GM23338 (cell line): ENCODE results near the gene METRNL. TPM values are rescaled to one million over a fixed set of nuclear protein-coding genes. Genes with fewer than 3 reads are reported as not detected.

ENCODE experiments used
- ATAC-seq: fragments of 200-7000 bp; cut with Tn5 transposase; 3 replicates; pipeline ENCODE4 v1.9.1; 2020
- DNase-seq: peaks from one replicate; pipeline ENCODE4 v3.0.0-alpha.2; 2015; ENCODE audit warnings: low spot score
- H2AFZ ChIP-seq: fragments of 200-600 bp; sonication (generic); 2 replicates; pipeline ENCODE4 v1.8.0; 2016; ENCODE audit warnings: antibody characterized with exemption, mild to moderate bottlenecking, moderate library complexity
- H3F3A ChIP-seq: fragments of 200-600 bp; sonication (generic); replicated peaks from 2 replicates; pipeline ENCODE4 v1.8.0; 2017; ENCODE audit warnings: antibody characterized with exemption, mixed run types, low read depth
- H3K27ac ChIP-seq: fragments of 200-600 bp; sonication (generic); 2 replicates; pipeline ENCODE4 v1.6.1; 2016; ENCODE audit warnings: low read depth
- H3K27me3 ChIP-seq: fragments of 200-600 bp; sonication (generic); 2 replicates; pipeline ENCODE4 v1.8.0; 2016; ENCODE audit warnings: mild to moderate bottlenecking, mixed run types, moderate library complexity; ENCODE audit not compliant: insufficient read depth
- H3K36me3 ChIP-seq: fragments of 200-600 bp; sonication (generic); 2 replicates; pipeline ENCODE4 v1.8.0; 2016; ENCODE audit warnings: mild to moderate bottlenecking; ENCODE audit not compliant: insufficient read depth
- H3K4me1 ChIP-seq: fragments of 200-600 bp; sonication (generic); 2 replicates; pipeline ENCODE4 v1.8.0; 2016; ENCODE audit warnings: mild to moderate bottlenecking, moderate library complexity; ENCODE audit not compliant: insufficient read depth
- H3K4me2 ChIP-seq: fragments of 200-600 bp; sonication (generic); 2 replicates; pipeline ENCODE4 v1.7.1; 2017; ENCODE audit warnings: mixed run types
- H3K4me3 ChIP-seq: fragments of 200-600 bp; sonication (generic); 2 replicates; pipeline ENCODE4 v1.6.1; 2016; ENCODE audit warnings: mixed run types
- H3K79me2 ChIP-seq: fragments of 200-600 bp; sonication (generic); replicated peaks from 2 replicates; pipeline ENCODE4 v1.8.0; 2017; ENCODE audit warnings: mild to moderate bottlenecking; ENCODE audit not compliant: insufficient read depth
- H3K9me2 ChIP-seq: fragments of 200-600 bp; sonication (generic); 2 replicates; pipeline ENCODE4 v1.8.0; 2017; ENCODE audit not compliant: insufficient read depth
- H4K20me1 ChIP-seq: fragments of 200-600 bp; sonication (generic); replicated peaks from 2 replicates; pipeline ENCODE4 v1.8.0; 2017; ENCODE audit warnings: mild to moderate bottlenecking; ENCODE audit not compliant: insufficient read depth
- H3K27ac Mint-ChIP-seq: 2 replicates; pipeline ENCODE4 v1.8.0; 2020; ENCODE audit warnings: inconsistent platforms, mild to moderate bottlenecking, moderate library complexity, mixed read lengths
- H3K27me3 Mint-ChIP-seq: 3 replicates; pipeline ENCODE4 v1.8.0; 2022; ENCODE audit warnings: low read depth, mild to moderate bottlenecking, moderate library complexity, mixed read lengths, inconsistent platforms; ENCODE audit not compliant: insufficient read depth, poor library complexity
- H3K36me3 Mint-ChIP-seq: 3 replicates; pipeline ENCODE4 v1.8.0; 2021; ENCODE audit warnings: low read depth, mild to moderate bottlenecking, inconsistent platforms, moderate library complexity, mixed read lengths
- H3K4me1 Mint-ChIP-seq: 3 replicates; pipeline ENCODE4 v1.8.0; 2020; ENCODE audit warnings: mild to moderate bottlenecking, inconsistent platforms, mixed read lengths
- H3K4me3 Mint-ChIP-seq: 3 replicates; pipeline ENCODE4 v1.8.0; 2021; ENCODE audit warnings: moderate library complexity, mild to moderate bottlenecking, inconsistent platforms, mixed read lengths
- H3K9me3 Mint-ChIP-seq: 3 replicates; pipeline ENCODE4 v1.8.0; 2020; ENCODE audit warnings: moderate library complexity, mild to moderate bottlenecking, inconsistent platforms, mixed read lengths
- CREB1 ChIP-seq: fragments of 250-450 bp; sonication (Bioruptor Pico); IDR thresholded peaks from 2 replicates; pipeline ENCODE4 v1.5.0; 2020; ENCODE audit warnings: low read depth, mild to moderate bottlenecking, moderate library complexity
- ETS1 ChIP-seq: IDR thresholded peaks from 2 replicates; pipeline ENCODE4 v1.6.1; 2016; ENCODE audit warnings: antibody characterized with exemption
- EZH2 ChIP-seq: fragments of 200-600 bp; sonication (generic); IDR thresholded peaks from one replicate; pipeline ENCODE4 v1.8.0; 2017; ENCODE audit warnings: antibody characterized with exemption, mild to moderate bottlenecking, low read depth; ENCODE audit not compliant: unreplicated experiment
- EZH2phosphoT487 ChIP-seq: fragments of 200-600 bp; sonication (generic); IDR thresholded peaks from one replicate; pipeline ENCODE4 v1.8.1; 2018; ENCODE audit warnings: antibody characterized with exemption; ENCODE audit not compliant: unreplicated experiment
- JUNB ChIP-seq: IDR thresholded peaks from one replicate; pipeline ENCODE4 v1.6.1; 2016; ENCODE audit warnings: antibody characterized with exemption; ENCODE audit not compliant: unreplicated experiment
- NANOG ChIP-seq: IDR thresholded peaks from 2 replicates; pipeline ENCODE4 v1.6.1; 2016; ENCODE audit warnings: antibody characterized with exemption, borderline replicate concordance
- POLR2AphosphoS5 ChIP-seq: IDR thresholded peaks from 2 replicates; pipeline ENCODE4 v1.6.1; 2016; ENCODE audit warnings: antibody characterized with exemption, low read depth
- STAT1 ChIP-seq: IDR thresholded peaks from one replicate; pipeline ENCODE4 v1.6.1; 2016; ENCODE audit warnings: antibody characterized with exemption; ENCODE audit not compliant: unreplicated experiment
- ZNF114 ChIP-seq: fragments of 250-450 bp; sonication (Bioruptor Pico); IDR thresholded peaks from 2 replicates; pipeline ENCODE4 v1.5.0; 2020; ENCODE audit warnings: mild to moderate bottlenecking, moderate library complexity
- ZNF331 ChIP-seq: fragments of 250-450 bp; sonication (Bioruptor Pico); IDR thresholded peaks from 2 replicates; pipeline ENCODE4 v1.5.0; 2020; ENCODE audit warnings: low read depth, mild to moderate bottlenecking, moderate library complexity
- ZNF462 ChIP-seq: fragments of 250-450 bp; sonication (Bioruptor Pico); IDR thresholded peaks from 2 replicates; pipeline ENCODE4 v1.5.0; 2020; ENCODE audit warnings: mild to moderate bottlenecking, moderate library complexity
- polyA plus RNA-seq: library from polyadenylated mRNA; unstranded; fragments of >200 nt; fragmentation: Nextera tagmentation; extraction: Ambion mirVana; gene quantifications from 2 replicates; pipeline ENCODE4 v1.2.1, GENCODE V29; 2016
- total RNA-seq: library from RNA; depleted of rRNA; stranded (reverse); fragments of >200 nt; shearing (Covaris generic); gene quantifications from 2 replicates; pipeline ENCODE4 v1.2.3, GENCODE V29; 2014
- TF ChIP-seq, protein P1 (sequence below): IDR thresholded peaks from one replicate; pipeline ENCODE4 v1.6.1; 2018; ENCODE audit warnings: antibody characterized with exemption; ENCODE audit not compliant: unreplicated experiment
- TF ChIP-seq, protein P2 (sequence below), 2 experiments: fragments of 200-600 bp in 1 of 2; sonication (generic) in 1 of 2; conservative IDR thresholded peaks; 2 replicates each; pipeline versions ENCODE4 v1.5.1 to v1.6.1; 2016 to 2017; ENCODE audit warnings: antibody characterized with exemption in 2 of 2, low read depth in 2 of 2, mild to moderate bottlenecking in 2 of 2, moderate library complexity in 1 of 2

Gene METRNL
- total and polyA plus RNA-seq, 2 experiments from 2014 or later: 12.2 to 20.2 TPM

- Histone ChIP-seq H3K27me3 (no peaks in the 10 kb centered on the region), H3K9me2 (no peaks in the 10 kb centered on the region), H3K79me2 (no peaks in the 10 kb centered on the region), H3K36me3 (no peaks in the 10 kb centered on the region), H2AFZ (no peak overlapping the region), H3F3A (no peaks in the 10 kb centered on the region), H3K4me1 (no peaks in the 10 kb centered on the region), H3K4me3 (no peak overlapping the region), H3K4me2 (no peak overlapping the region), H3K27ac (no peak overlapping the region), H4K20me1 (no peaks in the 10 kb centered on the region)
- ATAC-seq (no peak), DNase-seq (no peak)
- peaks cover 6% of the 10 kb centered on the region; the same call in 2 of the 3 replicates for H3K9me3 Mint-ChIP-seq
- H3K4me1 Mint-ChIP-seq: no peaks in the 10 kb centered on the region; the same call in 2 of the 3 replicates
- H3K4me3 Mint-ChIP-seq: no peak overlapping the region
- peaks cover 9% of the 10 kb centered on the region for H3K27me3 Mint-ChIP-seq
- no peaks in the 10 kb centered on the region for H3K36me3 Mint-ChIP-seq
- H3K27ac Mint-ChIP-seq: no peak overlapping the region
- TF ChIP-seq ZNF331 (CRISPR knock-in tag) (no peak), NANOG (no peak), EZH2phosphoT487 (no peak), POLR2AphosphoS5 (no peak), ZNF462 (CRISPR knock-in tag) (no peak), EZH2 (no peak), ETS1 (no peak), STAT1 (no peak), ZNF114 (no peak), JUNB (no peak), CREB1 (CRISPR knock-in tag) (no peak)
- TF ChIP-seq, protein P1, sequence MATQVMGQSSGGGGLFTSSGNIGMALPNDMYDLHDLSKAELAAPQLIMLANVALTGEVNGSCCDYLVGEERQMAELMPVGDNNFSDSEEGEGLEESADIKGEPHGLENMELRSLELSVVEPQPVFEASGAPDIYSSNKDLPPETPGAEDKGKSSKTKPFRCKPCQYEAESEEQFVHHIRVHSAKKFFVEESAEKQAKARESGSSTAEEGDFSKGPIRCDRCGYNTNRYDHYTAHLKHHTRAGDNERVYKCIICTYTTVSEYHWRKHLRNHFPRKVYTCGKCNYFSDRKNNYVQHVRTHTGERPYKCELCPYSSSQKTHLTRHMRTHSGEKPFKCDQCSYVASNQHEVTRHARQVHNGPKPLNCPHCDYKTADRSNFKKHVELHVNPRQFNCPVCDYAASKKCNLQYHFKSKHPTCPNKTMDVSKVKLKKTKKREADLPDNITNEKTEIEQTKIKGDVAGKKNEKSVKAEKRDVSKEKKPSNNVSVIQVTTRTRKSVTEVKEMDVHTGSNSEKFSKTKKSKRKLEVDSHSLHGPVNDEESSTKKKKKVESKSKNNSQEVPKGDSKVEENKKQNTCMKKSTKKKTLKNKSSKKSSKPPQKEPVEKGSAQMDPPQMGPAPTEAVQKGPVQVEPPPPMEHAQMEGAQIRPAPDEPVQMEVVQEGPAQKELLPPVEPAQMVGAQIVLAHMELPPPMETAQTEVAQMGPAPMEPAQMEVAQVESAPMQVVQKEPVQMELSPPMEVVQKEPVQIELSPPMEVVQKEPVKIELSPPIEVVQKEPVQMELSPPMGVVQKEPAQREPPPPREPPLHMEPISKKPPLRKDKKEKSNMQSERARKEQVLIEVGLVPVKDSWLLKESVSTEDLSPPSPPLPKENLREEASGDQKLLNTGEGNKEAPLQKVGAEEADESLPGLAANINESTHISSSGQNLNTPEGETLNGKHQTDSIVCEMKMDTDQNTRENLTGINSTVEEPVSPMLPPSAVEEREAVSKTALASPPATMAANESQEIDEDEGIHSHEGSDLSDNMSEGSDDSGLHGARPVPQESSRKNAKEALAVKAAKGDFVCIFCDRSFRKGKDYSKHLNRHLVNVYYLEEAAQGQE: no peak
- TF ChIP-seq, protein P2, sequence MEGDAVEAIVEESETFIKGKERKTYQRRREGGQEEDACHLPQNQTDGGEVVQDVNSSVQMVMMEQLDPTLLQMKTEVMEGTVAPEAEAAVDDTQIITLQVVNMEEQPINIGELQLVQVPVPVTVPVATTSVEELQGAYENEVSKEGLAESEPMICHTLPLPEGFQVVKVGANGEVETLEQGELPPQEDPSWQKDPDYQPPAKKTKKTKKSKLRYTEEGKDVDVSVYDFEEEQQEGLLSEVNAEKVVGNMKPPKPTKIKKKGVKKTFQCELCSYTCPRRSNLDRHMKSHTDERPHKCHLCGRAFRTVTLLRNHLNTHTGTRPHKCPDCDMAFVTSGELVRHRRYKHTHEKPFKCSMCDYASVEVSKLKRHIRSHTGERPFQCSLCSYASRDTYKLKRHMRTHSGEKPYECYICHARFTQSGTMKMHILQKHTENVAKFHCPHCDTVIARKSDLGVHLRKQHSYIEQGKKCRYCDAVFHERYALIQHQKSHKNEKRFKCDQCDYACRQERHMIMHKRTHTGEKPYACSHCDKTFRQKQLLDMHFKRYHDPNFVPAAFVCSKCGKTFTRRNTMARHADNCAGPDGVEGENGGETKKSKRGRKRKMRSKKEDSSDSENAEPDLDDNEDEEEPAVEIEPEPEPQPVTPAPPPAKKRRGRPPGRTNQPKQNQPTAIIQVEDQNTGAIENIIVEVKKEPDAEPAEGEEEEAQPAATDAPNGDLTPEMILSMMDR (conservative IDR thresholded peaks at IDR 0.05; ENCODE audit: low read depth in 2 of 2): no peak
Measured at GRCh38 chr17:83070800-83071341, 8.5 kb upstream of the METRNL start.
